NCI-H2029 treated with DMSO at 0.1 percent for 48 hours (cell line): ENCODE measurements around the gene SERF2.
"Not testable (repeated sequence)": the region's sequence is repeated elsewhere in the genome, so short reads cannot be mapped to it uniquely, and the experiment has no call there.

ENCODE experiments used
- DNase-seq: peaks from one replicate; lab custom pipeline; 2025; lab: John Stamatoyannopoulos, UW

SERF2 gene

GRCh38 chr15:43829951-43830540 lies 37.9 kb downstream of the SERF2 start:
- not testable (repeated sequence) for DNase-seq

- not testable (repeated sequence) for DNase-seq
Measured at GRCh38 chr15:43830691-43831275, 38.7 kb downstream of the SERF2 start.

GRCh38 chr15:43831519-43832052 lies 39.5 kb downstream of the SERF2 start:
- DNase-seq = not testable (repeated sequence)

GRCh38 chr15:43832485-43832884 lies 40.4 kb downstream of the SERF2 start:
- DNase-seq = not testable (repeated sequence)

- DNase-seq = no peak
Measured at GRCh38 chr15:43845421-43845820, 53.3 kb downstream of the SERF2 start.
